ENCODE results near the gene SORCS3.

Gene SORCS3

DNA sequence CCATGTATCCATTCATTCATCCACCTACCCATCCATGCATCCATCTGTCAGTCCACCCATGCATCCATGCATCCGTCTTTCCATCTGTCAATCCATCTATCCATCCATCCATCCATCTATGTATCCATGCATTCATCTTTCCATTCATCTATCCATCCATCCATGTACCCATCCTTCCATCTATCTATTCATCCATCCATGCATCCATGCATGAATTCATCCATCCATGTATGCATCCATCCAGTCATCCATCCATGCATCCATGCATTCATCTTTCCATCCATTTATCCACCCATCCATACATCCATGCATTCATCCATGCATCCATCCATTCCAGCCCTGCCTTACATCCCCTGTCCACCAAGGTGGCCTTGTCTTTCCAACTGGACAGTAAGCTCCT lies 45.7 kb downstream of the SORCS3 start:
- in situ Hi-C loops (cut with HindIII; ENCODE audit: low pct_ligation_motif_present, low sequenced_read_pairs), result no loop called here
- no peak overlapping the region for H3K4me3 ChIP-seq (ENCODE audit: low read depth, low read length)
- no peaks in the 10 kb centered on the region for H3K27me3 ChIP-seq (replicated peaks)
- H3K27ac ChIP-seq, result no peak overlapping the region
- no peak for DNase-seq
- TF ChIP-seq, protein P1, sequence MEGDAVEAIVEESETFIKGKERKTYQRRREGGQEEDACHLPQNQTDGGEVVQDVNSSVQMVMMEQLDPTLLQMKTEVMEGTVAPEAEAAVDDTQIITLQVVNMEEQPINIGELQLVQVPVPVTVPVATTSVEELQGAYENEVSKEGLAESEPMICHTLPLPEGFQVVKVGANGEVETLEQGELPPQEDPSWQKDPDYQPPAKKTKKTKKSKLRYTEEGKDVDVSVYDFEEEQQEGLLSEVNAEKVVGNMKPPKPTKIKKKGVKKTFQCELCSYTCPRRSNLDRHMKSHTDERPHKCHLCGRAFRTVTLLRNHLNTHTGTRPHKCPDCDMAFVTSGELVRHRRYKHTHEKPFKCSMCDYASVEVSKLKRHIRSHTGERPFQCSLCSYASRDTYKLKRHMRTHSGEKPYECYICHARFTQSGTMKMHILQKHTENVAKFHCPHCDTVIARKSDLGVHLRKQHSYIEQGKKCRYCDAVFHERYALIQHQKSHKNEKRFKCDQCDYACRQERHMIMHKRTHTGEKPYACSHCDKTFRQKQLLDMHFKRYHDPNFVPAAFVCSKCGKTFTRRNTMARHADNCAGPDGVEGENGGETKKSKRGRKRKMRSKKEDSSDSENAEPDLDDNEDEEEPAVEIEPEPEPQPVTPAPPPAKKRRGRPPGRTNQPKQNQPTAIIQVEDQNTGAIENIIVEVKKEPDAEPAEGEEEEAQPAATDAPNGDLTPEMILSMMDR (IDR thresholded peaks at IDR 0.05; ENCODE audit: low read depth, low read length, missing control alignments), result no peak
- no peaks in the 10 kb centered on the region for H3K36me3 ChIP-seq (replicated peaks)

DNA sequence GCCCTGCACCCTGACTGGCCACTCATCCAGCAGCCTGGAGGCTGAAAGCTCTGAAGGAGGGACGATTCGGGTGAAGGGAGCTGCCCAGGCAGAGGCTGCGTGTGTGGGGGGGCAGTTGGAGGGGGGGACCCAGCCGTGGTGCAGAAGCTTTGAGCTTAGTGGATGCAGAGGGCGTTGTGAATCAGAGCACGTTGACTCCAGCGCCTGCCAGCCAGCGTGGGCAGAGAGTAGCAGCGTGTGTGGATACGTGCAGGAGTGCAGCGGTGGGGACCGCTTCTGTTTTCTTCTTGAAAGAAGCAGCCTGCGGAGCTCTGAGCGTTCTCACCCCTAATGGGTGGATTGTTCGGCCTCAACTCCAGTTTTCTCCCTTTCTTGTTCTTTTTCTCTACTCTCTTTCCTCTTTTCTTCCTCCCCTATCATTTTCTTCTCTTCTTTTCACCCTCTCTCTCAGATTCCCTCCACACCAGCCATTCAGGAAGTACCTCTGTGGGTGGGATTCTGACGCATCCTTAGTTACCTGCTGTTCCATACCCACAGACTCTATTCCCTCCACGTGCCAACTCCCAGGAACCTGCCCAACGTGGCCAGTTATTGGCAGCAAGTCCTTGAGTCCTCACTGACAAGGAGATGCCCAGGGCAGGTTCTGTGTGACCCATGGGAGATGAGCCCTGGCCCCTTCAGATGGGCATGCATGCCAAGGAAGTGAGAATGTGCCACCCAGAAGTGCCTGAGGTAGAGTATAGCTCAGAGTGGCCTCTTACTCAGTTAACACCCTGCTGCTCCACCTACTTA lies 47.4 kb downstream of the SORCS3 start:
- H3K27ac ChIP-seq, result no peak overlapping the region

DNA sequence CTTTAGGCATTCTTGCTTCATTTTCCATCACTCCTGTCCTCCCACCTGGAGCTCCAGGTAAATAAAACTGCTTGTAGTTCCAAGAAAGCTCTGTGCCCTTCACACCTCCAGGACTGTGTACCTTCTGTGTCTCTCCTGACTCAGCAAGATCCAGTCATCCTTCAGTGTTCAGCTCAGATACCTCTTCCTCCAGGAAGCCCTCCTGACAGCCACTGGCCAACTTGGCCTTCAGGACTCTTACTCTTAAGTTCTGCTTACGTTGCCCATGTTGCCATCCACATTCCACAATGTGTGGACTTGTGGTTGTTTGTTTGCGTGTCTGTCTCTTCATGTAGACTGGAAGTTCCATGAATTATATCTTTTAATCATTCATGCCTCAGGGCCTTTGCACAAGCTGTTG lies 48.0 kb downstream of the SORCS3 start:
- H3K4me3 ChIP-seq (ENCODE audit: low read depth, low read length), result no peak overlapping the region
- H3K27ac ChIP-seq, result no peak overlapping the region
- no peak for DNase-seq
- H3K36me3 ChIP-seq (replicated peaks), result no peaks in the 10 kb centered on the region
- no peaks in the 10 kb centered on the region for H3K27me3 ChIP-seq (replicated peaks)
- TF ChIP-seq, protein P1 (IDR thresholded peaks at IDR 0.05; ENCODE audit: low read depth, low read length, missing control alignments), result no peak
- in situ Hi-C loops (cut with HindIII; ENCODE audit: low pct_ligation_motif_present, low sequenced_read_pairs), result no loop called here

More for the DNA sequence above, 47.4 kb downstream of the SORCS3 start:
- in situ Hi-C loops (cut with HindIII; ENCODE audit: low pct_ligation_motif_present, low sequenced_read_pairs), result no loop called here
- TF ChIP-seq, protein P1 (IDR thresholded peaks at IDR 0.05; ENCODE audit: low read depth, low read length, missing control alignments), result no peak
- Histone ChIP-seq H3K4me3 (ENCODE audit: low read depth, low read length) (no peak overlapping the region), H3K36me3 (replicated peaks) (no peaks in the 10 kb centered on the region), H3K27me3 (replicated peaks) (no peaks in the 10 kb centered on the region)
- no peak for DNase-seq

DNA sequence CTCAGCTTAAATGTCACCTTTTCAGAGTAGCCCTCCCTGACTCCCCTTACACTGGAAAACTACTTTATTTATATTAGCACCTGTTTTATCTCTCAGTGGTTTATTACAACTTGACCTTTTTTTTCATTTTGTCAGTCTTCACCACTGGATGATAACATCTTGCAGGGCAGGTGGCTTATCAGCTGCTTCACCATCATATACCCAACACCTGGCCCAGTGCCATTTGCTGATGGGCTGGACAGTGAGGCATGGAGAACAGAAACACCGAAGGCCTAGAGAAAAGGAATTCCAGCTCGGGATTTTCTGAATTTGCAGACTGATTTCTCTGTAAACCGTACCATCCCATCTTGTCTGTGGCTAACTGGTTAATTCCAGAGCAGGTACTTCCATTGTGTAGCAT lies 48.5 kb downstream of the SORCS3 start:
- DNase-seq, result no peak
- H3K27ac ChIP-seq, result no peak overlapping the region
- no peak overlapping the region for H3K4me3 ChIP-seq (ENCODE audit: low read depth, low read length)
- in situ Hi-C loops (cut with HindIII; ENCODE audit: low pct_ligation_motif_present, low sequenced_read_pairs), result no loop called here
- TF ChIP-seq, protein P1 (IDR thresholded peaks at IDR 0.05; ENCODE audit: low read depth, low read length, missing control alignments), result no peak
- no peaks in the 10 kb centered on the region for H3K36me3 ChIP-seq (replicated peaks)
- no peaks in the 10 kb centered on the region for H3K27me3 ChIP-seq (replicated peaks)

DNA sequence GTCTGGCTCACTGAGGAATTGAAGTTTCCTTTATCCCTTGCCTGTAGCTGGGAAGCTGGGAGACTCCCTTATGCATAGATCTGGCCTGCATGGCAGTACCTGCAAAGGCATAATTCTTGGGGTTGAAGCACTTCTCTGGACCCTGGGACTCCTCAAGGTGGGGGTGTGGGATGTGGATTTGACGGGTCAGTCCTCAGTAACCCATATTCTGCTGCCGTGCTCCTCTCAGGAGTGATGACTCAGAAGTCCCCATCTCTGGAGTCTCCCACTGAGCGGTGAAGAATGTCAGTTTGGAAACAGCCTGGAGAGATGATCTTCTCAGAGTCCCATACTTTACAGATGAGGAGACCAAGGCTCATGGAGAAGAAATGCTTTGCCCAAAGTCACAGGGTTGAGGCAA lies 49.0 kb downstream of the SORCS3 start:
- TF ChIP-seq, protein P1 (IDR thresholded peaks at IDR 0.05; ENCODE audit: low read depth, low read length, missing control alignments), result no peak
- Histone ChIP-seq H3K27me3 (replicated peaks) (no peaks in the 10 kb centered on the region), H3K36me3 (replicated peaks) (no peaks in the 10 kb centered on the region), H3K27ac (no peak overlapping the region), H3K4me3 (ENCODE audit: low read depth, low read length) (no peak overlapping the region)
- in situ Hi-C loops (cut with HindIII; ENCODE audit: low pct_ligation_motif_present, low sequenced_read_pairs), result no loop called here
- no peak for DNase-seq

DNA sequence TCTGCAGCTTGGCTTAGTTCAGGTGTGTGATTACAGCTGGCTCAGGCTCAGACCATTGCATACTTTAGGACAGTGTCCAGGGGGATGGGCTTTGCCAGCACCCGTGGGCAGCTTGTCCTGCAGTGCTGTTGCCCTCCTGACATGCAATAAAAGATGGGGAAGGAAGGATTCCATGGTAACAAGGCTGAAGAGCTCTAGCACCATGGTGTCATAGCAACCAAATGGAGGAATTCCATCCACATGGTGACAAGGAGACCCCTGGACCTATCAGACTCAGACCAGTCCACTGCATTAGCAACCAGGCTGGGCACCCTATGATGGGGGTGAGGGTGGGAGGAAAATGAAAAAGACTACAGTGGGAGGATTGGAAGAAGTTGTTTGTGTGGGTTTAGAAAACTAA lies 49.9 kb downstream of the SORCS3 start:
- Histone ChIP-seq H3K4me3 (ENCODE audit: low read depth, low read length) (no peak overlapping the region), H3K27ac (no peak overlapping the region), H3K27me3 (replicated peaks) (no peaks in the 10 kb centered on the region), H3K36me3 (replicated peaks) (no peaks in the 10 kb centered on the region)
- TF ChIP-seq, protein P1 (IDR thresholded peaks at IDR 0.05; ENCODE audit: low read depth, low read length, missing control alignments), result no peak
- no peak for DNase-seq
- in situ Hi-C loops (cut with HindIII; ENCODE audit: low pct_ligation_motif_present, low sequenced_read_pairs), result no loop called here

Data from brain microvascular endothelial cell (primary cell).